Keratinocyte (primary cell): ENCODE results near the gene ASB15.

Source experiments
- EZH2 ChIP-seq: IDR thresholded peaks from one replicate; pipeline ENCODE4 v1.6.1; 2012; ENCODE audit warnings: inconsistent platforms, mild to moderate bottlenecking, low read length, moderate library complexity
- TF ChIP-seq, protein P1 (sequence below), 3 experiments: IDR thresholded peaks in 1 of 3; conservative IDR thresholded peaks in 1 of 3; optimal IDR thresholded peaks in 1 of 3; 2 replicates in 2 of 3; 3 replicates in 1 of 3; pipeline versions ENCODE3 to v1.5.1; 2011; ENCODE audit warnings: low read length in 3 of 3, mild to moderate bottlenecking in 3 of 3, moderate library complexity in 2 of 3, control low read depth in 1 of 3, inconsistent platforms in 1 of 3; ENCODE audit not compliant: insufficient read depth in 2 of 3; ENCODE audit errors: extremely low read depth in 1 of 3

- TF ChIP-seq, protein P1, sequence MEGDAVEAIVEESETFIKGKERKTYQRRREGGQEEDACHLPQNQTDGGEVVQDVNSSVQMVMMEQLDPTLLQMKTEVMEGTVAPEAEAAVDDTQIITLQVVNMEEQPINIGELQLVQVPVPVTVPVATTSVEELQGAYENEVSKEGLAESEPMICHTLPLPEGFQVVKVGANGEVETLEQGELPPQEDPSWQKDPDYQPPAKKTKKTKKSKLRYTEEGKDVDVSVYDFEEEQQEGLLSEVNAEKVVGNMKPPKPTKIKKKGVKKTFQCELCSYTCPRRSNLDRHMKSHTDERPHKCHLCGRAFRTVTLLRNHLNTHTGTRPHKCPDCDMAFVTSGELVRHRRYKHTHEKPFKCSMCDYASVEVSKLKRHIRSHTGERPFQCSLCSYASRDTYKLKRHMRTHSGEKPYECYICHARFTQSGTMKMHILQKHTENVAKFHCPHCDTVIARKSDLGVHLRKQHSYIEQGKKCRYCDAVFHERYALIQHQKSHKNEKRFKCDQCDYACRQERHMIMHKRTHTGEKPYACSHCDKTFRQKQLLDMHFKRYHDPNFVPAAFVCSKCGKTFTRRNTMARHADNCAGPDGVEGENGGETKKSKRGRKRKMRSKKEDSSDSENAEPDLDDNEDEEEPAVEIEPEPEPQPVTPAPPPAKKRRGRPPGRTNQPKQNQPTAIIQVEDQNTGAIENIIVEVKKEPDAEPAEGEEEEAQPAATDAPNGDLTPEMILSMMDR (optimal IDR thresholded peaks at IDR 0.05 in 1 of 3, IDR thresholded peaks at IDR 0.05 in 1 of 3, conservative IDR thresholded peaks at IDR 0.05 in 1 of 3; ENCODE audit: extremely low read depth in 1 of 3, insufficient read depth in 2 of 3, low read length in 3 of 3): no peak
- no peak for TF ChIP-seq EZH2
These were observed 44.0 kb upstream of the ASB15 start, which contains the start of gene NDUFA5 for GRCh38 chr7:123557398-123558288.
